Suprapubic skin (tissue), 4 donors: ENCODE measurements around the gene PIAS1. TPM values are rescaled to one million over a fixed set of nuclear protein-coding genes. Genes with fewer than 3 reads are reported as not detected.

Experiments
- DNase-seq, 2 donors: peaks; one replicate each; pipeline ENCODE4 v3.0.0-alpha.2; 2019; ENCODE audit warnings: low spot score in 2 of 2
- H3K27ac ChIP-seq: fragments of 200-600 bp; sonication (generic); one replicate; pipeline ENCODE4 v1.5.1; 2019
- H3K27me3 ChIP-seq: fragments of 200-600 bp; sonication (generic); one replicate; pipeline ENCODE4 v1.5.1; 2019
- H3K36me3 ChIP-seq: fragments of 200-600 bp; sonication (generic); one replicate; pipeline ENCODE4 v1.5.1; 2019
- H3K4me1 ChIP-seq: fragments of 200-600 bp; sonication (generic); one replicate; pipeline ENCODE4 v1.5.1; 2019
- H3K4me3 ChIP-seq: fragments of 200-600 bp; sonication (generic); one replicate; pipeline ENCODE4 v1.5.1; 2019; ENCODE audit warnings: mild to moderate bottlenecking
- H3K9me3 ChIP-seq: fragments of 200-600 bp; sonication (generic); one replicate; pipeline ENCODE4 v1.5.1; 2019
- EP300 ChIP-seq: sonication (generic); formaldehyde crosslinking; IDR thresholded peaks from one replicate; pipeline ENCODE4 v1.6.1; 2017; ENCODE audit warnings: antibody characterized with exemption
- POLR2A ChIP-seq, 2 donors: fragments of 450-650 bp; IDR thresholded peaks; one replicate each; pipeline ENCODE4 v1.6.1; 2017; ENCODE audit warnings: antibody characterized with exemption in 2 of 2, mild to moderate bottlenecking in 2 of 2, moderate library complexity in 2 of 2
- POLR2AphosphoS5 ChIP-seq, 3 donors: sonication (generic); formaldehyde crosslinking; IDR thresholded peaks; one replicate each; pipeline ENCODE4 v1.6.1; 2017; ENCODE audit warnings: antibody characterized with exemption in 3 of 3
- WGBS: methylation state at CpG from one replicate; pipeline ENCODE4 v1.1.5; 2018; 5-methylcytosine and 5-hydroxymethylcytosine counted together
- total RNA-seq, 4 donors: library from RNA; depleted of rRNA; stranded (reverse); fragments of >200 nt; gene quantifications; one replicate each; pipeline ENCODE4 v1.1.0, GENCODE V29; 2016
- TF ChIP-seq, protein P1 (sequence below), 2 donors: fragments of 200-600 bp in 1 of 2; fragments of 450-650 bp in 1 of 2; sonication (generic) in 1 of 2; IDR thresholded peaks; one replicate each; pipeline ENCODE4 v1.5.1; 2016 to 2019; ENCODE audit warnings: antibody characterized with exemption in 2 of 2, mild to moderate bottlenecking in 1 of 2, moderate library complexity in 1 of 2

Gene PIAS1
- total RNA-seq, 4 donors from 2014 or later = 43.7 to 71.5 (median 52.5) TPM

- Histone ChIP-seq H3K27ac (no peak overlapping the region), H3K27me3 (no peaks in the 10 kb centered on the region), H3K4me3 (no peak overlapping the region), H3K9me3 (no peaks in the 10 kb centered on the region), H3K36me3 (no peaks in the 10 kb centered on the region), H3K4me1 (peaks cover 56% of the 10 kb centered on the region)
- TF ChIP-seq, protein P1, sequence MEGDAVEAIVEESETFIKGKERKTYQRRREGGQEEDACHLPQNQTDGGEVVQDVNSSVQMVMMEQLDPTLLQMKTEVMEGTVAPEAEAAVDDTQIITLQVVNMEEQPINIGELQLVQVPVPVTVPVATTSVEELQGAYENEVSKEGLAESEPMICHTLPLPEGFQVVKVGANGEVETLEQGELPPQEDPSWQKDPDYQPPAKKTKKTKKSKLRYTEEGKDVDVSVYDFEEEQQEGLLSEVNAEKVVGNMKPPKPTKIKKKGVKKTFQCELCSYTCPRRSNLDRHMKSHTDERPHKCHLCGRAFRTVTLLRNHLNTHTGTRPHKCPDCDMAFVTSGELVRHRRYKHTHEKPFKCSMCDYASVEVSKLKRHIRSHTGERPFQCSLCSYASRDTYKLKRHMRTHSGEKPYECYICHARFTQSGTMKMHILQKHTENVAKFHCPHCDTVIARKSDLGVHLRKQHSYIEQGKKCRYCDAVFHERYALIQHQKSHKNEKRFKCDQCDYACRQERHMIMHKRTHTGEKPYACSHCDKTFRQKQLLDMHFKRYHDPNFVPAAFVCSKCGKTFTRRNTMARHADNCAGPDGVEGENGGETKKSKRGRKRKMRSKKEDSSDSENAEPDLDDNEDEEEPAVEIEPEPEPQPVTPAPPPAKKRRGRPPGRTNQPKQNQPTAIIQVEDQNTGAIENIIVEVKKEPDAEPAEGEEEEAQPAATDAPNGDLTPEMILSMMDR (IDR thresholded peaks at IDR 0.05) = no peak
- TF ChIP-seq POLR2A (IDR thresholded peaks at IDR 0.05) = no peak
- no peak for TF ChIP-seq POLR2AphosphoS5 (IDR thresholded peaks at IDR 0.05)
- no peak for TF ChIP-seq EP300
- 95% methylated on average over 1 of the region's 1 CpG for WGBS
- no peak for DNase-seq
Observed at GRCh38 chr15:68080334-68080733, 26.2 kb downstream of the PIAS1 start.

GRCh38 chr15:68080783-68081182 is 26.7 kb downstream of the PIAS1 start:
- no peaks in the 10 kb centered on the region for H3K36me3 ChIP-seq
- H3K9me3 ChIP-seq = no peaks in the 10 kb centered on the region
- peaks cover 57% of the 10 kb centered on the region for H3K4me1 ChIP-seq
- H3K4me3 ChIP-seq = no peak overlapping the region
- 58% methylated on average over 3 of the region's 3 CpGs for WGBS
- H3K27me3 ChIP-seq = no peaks in the 10 kb centered on the region
- no peak overlapping the region for H3K27ac ChIP-seq
- DNase-seq = no peak
- TF ChIP-seq POLR2A (IDR thresholded peaks at IDR 0.05) (no peak), POLR2AphosphoS5 (IDR thresholded peaks at IDR 0.05) (no peak), EP300 (no peak)
- TF ChIP-seq, protein P1 (IDR thresholded peaks at IDR 0.05) = no peak

- no peak overlapping the region for H3K27ac ChIP-seq
- no peak for DNase-seq
- no peak for TF ChIP-seq POLR2AphosphoS5 (IDR thresholded peaks at IDR 0.05)
- no peak for TF ChIP-seq EP300
- no peak for TF ChIP-seq POLR2A (IDR thresholded peaks at IDR 0.05)
- TF ChIP-seq, protein P1 (IDR thresholded peaks at IDR 0.05) = no peak
- no peaks in the 10 kb centered on the region for H3K9me3 ChIP-seq
- WGBS = 53% methylated on average over 4 of the region's 4 CpGs
- H3K4me1 ChIP-seq = peaks cover 57% of the 10 kb centered on the region
- H3K27me3 ChIP-seq = no peaks in the 10 kb centered on the region
- H3K4me3 ChIP-seq = no peak overlapping the region
- peaks cover 5% of the 10 kb centered on the region for H3K36me3 ChIP-seq
Observed at GRCh38 chr15:68081869-68082505, 27.9 kb downstream of the PIAS1 start.

DNA sequence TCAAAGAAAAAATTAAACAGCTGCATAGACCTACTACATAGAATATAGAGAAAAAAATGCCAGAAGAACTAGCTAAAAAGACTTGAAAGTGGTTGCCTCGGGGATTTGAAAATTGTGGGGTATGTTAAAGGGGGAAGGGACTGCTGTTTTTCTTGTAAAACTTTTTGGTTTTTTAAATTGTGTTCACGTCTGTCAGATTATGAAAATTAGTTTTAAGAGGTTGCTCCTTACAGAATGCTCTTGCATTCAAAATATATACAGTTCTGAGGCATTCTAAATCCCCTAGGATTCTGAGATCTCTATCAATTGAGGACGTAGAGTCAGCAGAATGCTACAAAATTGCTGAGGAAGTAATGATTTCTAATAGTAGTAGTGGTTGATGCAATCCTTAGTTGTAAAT is 28.6 kb downstream of the PIAS1 start:
- H3K4me1 ChIP-seq = peaks cover 53% of the 10 kb centered on the region
- 72% methylated on average over 3 of the region's 3 CpGs for WGBS

DNA sequence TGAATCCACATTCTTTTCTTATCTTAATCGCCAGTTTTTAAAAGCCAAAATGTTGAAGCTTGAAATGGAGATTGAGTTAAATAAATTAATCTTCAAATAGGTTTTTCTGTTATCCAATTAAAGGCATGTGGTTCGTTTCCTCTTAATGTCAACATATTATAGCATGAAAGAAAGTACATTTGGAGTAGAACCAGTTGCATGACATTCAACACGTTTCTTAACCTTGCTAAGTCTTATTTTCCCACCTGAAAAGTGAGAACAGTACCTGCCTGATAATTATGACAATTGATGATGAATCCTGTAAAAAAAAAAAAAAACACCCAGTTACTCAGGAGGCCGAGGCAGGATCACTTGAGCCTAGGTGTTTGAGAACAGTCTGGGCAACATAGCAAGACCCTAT is 29.3 kb downstream of the PIAS1 start:
- no peak overlapping the region for H3K4me3 ChIP-seq
- H3K4me1 ChIP-seq = peaks cover 46% of the 10 kb centered on the region
- WGBS = 79% methylated on average over 4 of the region's 4 CpGs
- H3K36me3 ChIP-seq = peaks cover 5% of the 10 kb centered on the region
- H3K27ac ChIP-seq = no peak overlapping the region
- H3K27me3 ChIP-seq = no peaks in the 10 kb centered on the region
- DNase-seq = no peak
- TF ChIP-seq POLR2A (IDR thresholded peaks at IDR 0.05) (no peak), POLR2AphosphoS5 (IDR thresholded peaks at IDR 0.05) (no peak), EP300 (no peak)
- TF ChIP-seq, protein P1 (IDR thresholded peaks at IDR 0.05) = no peak
- H3K9me3 ChIP-seq = no peaks in the 10 kb centered on the region

More for the DNA sequence above, 28.6 kb downstream of the PIAS1 start:
- no peak overlapping the region for H3K27ac ChIP-seq
- no peak for DNase-seq
- TF ChIP-seq POLR2AphosphoS5 (IDR thresholded peaks at IDR 0.05) (no peak), POLR2A (IDR thresholded peaks at IDR 0.05) (no peak), EP300 (no peak)
- TF ChIP-seq, protein P1 (IDR thresholded peaks at IDR 0.05) = no peak
- no peaks in the 10 kb centered on the region for H3K9me3 ChIP-seq
- no peak overlapping the region for H3K4me3 ChIP-seq
- no peaks in the 10 kb centered on the region for H3K27me3 ChIP-seq
- peaks cover 5% of the 10 kb centered on the region for H3K36me3 ChIP-seq
